COLO668 (cell line): ENCODE measurements around the gene NF2.
"Not testable (repeated sequence)": the region's sequence is repeated elsewhere in the genome, so short reads cannot be mapped to it uniquely, and the experiment has no call there.

ENCODE experiments used
- DNase-seq: peaks from one replicate; lab custom pipeline; 2025; ENCODE audit not compliant: unreplicated experiment; lab: John Stamatoyannopoulos, UW

NF2 gene

GRCh38 chr22:29603358-29604075 is at the start of gene NF2:
Gene NF2, plus strand, starts transcription at chr22:29603633. Its CDS starts 366 bp downstream, at chr22:29603999.
- peak; percentile 99 for DNase-seq

GRCh38 chr22:29555065-29555644 is 48.3 kb upstream of the NF2 start:
- DNase-seq = no peak

GRCh38 chr22:29559030-29559429 is 44.4 kb upstream of the NF2 start:
- DNase-seq = no peak

- no peak for DNase-seq
Measured at GRCh38 chr22:29559853-29560252, 43.6 kb upstream of the NF2 start.

- no peak for DNase-seq
Measured at GRCh38 chr22:29563652-29564460, 39.6 kb upstream of the NF2 start.

- DNase-seq = not testable (repeated sequence)
Measured at GRCh38 chr22:29566513-29566912, 36.9 kb upstream of the NF2 start.

GRCh38 chr22:29567338-29567737 is 36.1 kb upstream of the NF2 start:
- DNase-seq = no peak

GRCh38 chr22:29569011-29569678 is 34.3 kb upstream of the NF2 start:
- no peak for DNase-seq

- no peak for DNase-seq
Measured at GRCh38 chr22:29570456-29570855, 33.0 kb upstream of the NF2 start.

- DNase-seq = no peak
Measured at GRCh38 chr22:29570912-29571549, 32.4 kb upstream of the NF2 start.

GRCh38 chr22:29574762-29575450 is 28.5 kb upstream of the NF2 start:
- DNase-seq = no peak

- no peak for DNase-seq
Measured at GRCh38 chr22:29578462-29579200, 24.8 kb upstream of the NF2 start.

GRCh38 chr22:29580200-29580810 is 23.1 kb upstream of the NF2 start:
- DNase-seq = peak; percentile 48

- DNase-seq = peak; percentile 66
Measured at GRCh38 chr22:29581799-29582198, 21.6 kb upstream of the NF2 start.

- DNase-seq = no peak
Measured at GRCh38 chr22:29584975-29585374, 18.5 kb upstream of the NF2 start.

GRCh38 chr22:29586193-29586705 is 17.2 kb upstream of the NF2 start:
- not testable (repeated sequence) for DNase-seq

- no peak for DNase-seq
Measured at GRCh38 chr22:29587938-29588699, 15.3 kb upstream of the NF2 start.

- DNase-seq = no peak
Measured at GRCh38 chr22:29593923-29594322, 9.5 kb upstream of the NF2 start.
